IPS DF 4.7 (cell line): ENCODE measurements around the gene RTKN2.
"Not testable (repeated sequence)": the region's sequence is repeated elsewhere in the genome, so short reads cannot be mapped to it uniquely, and the experiment has no call there.

Experiments used
- DNase-seq: peaks from one replicate; pipeline ENCODE4 v3.0.0-alpha.2; 2013; ENCODE audit warnings: low spot score; ENCODE audit errors: extremely low read depth

The RTKN2 gene

GRCh38 chr10:62259456-62259855, 9.2 kb downstream of the RTKN2 start:
- DNase-seq: no peak

DNA sequence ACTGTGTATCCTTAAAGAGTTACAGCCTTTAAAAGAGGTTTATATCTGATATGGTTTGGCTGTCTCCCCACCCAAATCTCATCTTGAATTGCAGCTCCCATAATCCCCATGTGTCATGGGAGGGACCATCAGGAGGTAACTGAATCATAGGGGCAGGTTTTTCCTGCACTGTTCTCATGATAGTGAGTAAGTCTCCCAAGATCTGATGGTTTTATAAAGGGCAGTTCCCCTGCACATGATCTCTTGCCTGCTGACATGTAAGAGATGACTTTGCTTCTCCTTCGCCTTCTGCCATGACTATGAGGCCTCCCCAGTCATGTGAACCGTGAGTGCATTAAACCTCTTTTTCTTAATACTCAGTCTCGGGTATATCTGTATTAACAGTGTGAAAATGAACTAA, 9.7 kb downstream of the RTKN2 start:
- no peak for DNase-seq

- no peak for DNase-seq
Observed at GRCh38 chr10:62253704-62254103, 14.9 kb downstream of the RTKN2 start.

DNA sequence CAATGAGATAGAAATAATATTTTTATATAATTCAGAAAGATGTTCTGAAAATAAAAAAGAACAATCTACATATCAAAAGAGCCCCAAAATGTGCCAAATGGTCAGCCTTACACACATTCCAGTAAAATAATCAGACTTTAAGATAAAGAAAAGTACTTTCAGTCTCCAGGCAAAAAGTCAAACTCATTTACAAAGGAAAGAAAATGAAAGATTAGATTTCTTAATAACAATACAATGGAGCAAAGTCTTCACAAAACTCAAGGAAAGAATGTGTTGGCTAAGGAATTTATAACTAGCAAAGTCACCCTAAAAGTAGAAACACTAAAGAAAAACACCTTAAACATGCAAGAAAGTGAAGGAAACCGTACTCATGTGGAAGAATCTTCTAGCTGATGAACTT, 16.6 kb downstream of the RTKN2 start:
- no peak for DNase-seq

- no peak for DNase-seq
Observed at GRCh38 chr10:62250594-62251198, 17.9 kb downstream of the RTKN2 start.

- DNase-seq: no peak
Observed at GRCh38 chr10:62249957-62250356, 18.7 kb downstream of the RTKN2 start.

DNA sequence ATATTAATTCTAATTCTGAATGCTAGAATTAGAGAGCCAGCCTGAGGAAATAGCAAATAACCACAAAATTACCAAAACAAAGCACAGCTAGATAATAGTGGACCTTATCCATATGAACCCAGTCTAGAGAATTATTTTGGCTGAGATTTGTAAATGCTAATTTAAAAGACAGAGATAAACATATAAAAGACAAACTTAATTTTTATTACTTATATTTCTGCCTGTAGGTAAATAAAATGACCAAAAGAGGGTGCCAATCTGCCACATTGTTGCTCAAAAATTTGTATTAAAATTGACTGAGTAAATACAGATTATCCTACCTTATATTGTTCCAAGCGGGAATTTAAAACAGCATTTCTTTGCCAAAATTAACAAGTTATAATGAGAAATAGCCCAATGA, 20.2 kb downstream of the RTKN2 start:
- no peak for DNase-seq

DNA sequence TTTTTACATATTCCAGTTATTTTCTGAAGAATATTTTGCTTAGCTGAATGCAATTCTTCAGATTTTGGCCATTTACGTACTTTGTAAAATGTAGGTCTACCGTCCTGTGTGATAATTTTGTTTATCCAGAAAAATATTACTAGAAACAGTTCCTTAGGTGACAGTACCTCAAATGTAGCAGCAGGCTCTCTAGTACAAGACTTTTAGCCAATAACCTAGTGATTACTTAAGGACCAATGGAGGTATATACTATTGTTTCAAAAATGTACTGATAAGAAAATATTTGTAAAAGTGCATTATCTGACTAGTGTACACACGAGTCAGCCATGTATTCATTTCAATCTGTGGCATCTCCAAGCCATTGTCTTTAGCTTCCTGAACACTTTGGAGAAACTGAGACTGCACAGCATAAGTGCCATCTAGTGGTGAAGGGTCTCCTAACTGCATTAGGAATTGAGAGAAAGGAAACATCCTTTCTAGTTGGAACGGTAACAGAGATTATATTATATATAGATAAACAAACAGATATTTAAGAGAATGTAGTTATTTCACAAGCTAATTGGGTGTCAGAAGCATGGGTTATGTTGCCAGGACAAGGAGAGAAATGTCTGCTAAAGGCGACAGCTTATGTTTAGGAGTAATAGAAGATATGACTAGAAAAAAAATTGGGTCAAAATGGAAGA, 23.7 kb downstream of the RTKN2 start:
- DNase-seq: no peak

- no peak for DNase-seq
Observed at GRCh38 chr10:62244088-62244487, 24.6 kb downstream of the RTKN2 start.

DNA sequence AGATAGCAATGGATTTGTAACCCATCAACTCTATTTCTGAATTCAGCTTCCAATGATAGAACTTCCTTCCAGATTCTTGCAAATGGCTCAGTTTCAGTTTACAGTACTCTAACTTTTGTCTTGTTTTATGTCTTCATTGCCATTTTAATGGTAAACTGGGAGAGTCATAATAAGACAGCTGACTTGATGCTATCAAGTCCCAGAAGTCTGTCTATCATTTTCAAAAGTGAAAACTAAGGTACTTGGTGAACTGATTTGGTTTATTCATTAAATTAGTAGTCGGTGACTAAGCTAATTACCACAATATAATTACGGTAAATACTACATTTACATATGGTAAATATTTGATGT, 25.0 kb downstream of the RTKN2 start:
- no peak for DNase-seq

- not testable (repeated sequence) for DNase-seq
Observed at GRCh38 chr10:62242965-62243646, 25.5 kb downstream of the RTKN2 start.

DNA sequence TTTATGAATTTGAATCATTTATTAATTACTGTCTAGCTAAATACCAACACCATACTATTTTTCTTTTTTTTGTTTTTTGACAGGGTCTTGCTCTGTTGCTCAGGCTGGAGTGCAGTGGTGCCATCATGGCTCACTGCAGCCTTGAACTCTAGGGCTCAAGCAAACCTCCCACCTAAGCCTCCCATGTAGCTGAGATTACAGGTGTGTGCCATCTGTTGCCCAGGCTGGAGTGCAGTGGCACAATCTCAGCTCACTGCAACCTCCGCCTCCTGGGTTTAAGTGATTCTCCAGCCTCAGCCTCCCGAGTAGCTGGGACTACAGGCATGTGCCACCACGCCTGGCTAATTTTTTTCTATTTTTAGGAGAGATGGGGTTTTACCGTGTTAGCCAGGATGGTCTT, 27.1 kb downstream of the RTKN2 start:
- DNase-seq: not testable (repeated sequence)

DNA sequence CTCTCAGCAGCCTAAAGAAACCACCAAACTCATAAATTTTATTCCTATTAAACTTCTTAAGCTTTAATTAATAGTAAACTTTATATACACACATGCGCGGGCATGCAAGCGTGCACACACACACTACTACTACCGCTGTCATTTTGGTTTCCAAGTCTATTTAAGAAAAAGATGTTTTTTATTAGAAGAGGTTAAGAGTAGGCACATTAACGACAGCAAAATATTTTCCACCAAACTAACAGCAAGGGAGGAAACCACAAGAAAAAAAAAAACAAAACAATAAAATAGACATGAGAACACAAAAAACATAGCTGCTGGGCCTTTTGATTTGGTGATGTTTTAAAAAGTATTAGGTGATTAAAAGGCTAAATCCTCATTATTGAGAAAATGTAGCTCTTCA, 28.6 kb downstream of the RTKN2 start:
- no peak for DNase-seq

GRCh38 chr10:62238880-62239279, 29.8 kb downstream of the RTKN2 start:
- no peak for DNase-seq

GRCh38 chr10:62237966-62238365, 30.7 kb downstream of the RTKN2 start:
- no peak for DNase-seq

DNA sequence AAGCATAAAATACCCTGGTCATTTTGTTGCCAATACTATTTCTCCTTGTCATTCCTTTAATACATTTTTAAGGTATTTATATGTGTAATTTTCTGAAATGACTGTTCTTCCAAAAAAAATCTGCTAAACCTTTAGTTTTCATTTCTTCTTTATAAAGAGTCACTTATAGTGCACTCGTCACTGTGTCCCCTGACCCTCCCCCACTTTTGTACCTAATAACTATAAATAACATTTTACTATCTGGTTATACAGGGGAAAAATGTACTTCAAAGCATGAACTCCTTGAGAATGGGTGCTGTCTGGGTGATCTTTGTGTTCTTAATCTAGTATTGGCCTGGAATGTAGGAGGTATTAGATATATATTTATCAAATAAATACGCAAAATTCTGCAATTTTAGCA, 31.1 kb downstream of the RTKN2 start:
- no peak for DNase-seq

- no peak for DNase-seq
Observed at GRCh38 chr10:62234077-62234605, 34.5 kb downstream of the RTKN2 start.

DNA sequence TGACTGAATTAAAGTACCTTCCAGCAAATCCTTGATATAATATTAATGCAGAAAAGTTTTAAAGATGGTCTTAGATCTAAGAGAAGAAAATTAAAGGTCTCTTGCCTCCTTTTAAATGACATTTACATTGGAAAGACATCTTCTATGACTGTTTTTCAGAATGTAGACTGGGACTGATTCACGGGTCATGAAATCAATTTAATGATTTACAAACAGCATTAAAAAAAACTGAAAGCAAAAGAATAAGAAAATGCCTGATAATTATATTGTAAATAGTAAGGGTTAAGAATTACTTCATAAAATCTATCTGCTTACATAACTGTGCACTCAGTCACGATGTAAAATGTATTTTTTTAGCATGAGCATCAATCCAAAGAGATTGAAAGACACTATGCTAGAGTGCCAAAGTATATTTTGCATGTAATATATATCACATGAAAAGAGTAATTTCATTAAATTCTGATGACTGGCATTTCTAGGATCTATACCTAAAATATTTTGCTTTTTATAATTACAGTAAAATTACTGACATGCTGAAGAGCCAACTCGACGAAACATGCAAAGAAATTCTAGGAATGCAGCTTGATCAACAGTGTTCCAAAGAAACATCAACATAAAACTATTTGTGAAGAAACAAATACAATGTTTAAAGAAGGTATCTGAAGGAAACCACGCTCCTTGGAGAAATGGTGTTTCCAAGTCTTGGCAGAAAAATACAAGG, 35.1 kb downstream of the RTKN2 start:
- no peak for DNase-seq

DNA sequence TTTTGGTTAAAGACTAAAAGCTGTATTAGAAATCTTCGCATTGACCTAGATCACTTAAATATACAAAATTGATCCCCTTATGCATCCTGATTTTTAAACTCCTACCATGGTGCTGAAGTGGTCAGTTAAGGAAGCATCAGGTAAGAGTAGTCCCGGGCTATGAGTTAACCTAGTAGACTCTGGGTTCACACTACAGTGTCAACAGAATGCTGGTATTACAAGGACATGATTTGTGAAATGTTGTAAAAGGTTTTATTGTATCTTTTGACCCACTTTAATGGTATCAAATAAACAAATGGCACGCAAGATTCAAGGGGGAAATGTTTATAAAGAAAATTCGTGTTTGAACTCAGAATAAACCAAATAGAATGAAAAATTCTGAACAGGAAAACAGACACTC, 36.8 kb downstream of the RTKN2 start:
- DNase-seq: no peak

GRCh38 chr10:62231371-62231770, 37.3 kb downstream of the RTKN2 start:
- DNase-seq: no peak

GRCh38 chr10:62230344-62231121, 38.1 kb downstream of the RTKN2 start:
- DNase-seq: no peak
